GM23338 (cell line): Measurements from ENCODE around the gene NTF3.

ENCODE experiments used
- CTCF ChIP-seq, 2 experiments: fragments of 200-600 bp in 1 of 2; sonication (generic) in 1 of 2; conservative IDR thresholded peaks; 2 replicates each; pipeline versions ENCODE4 v1.5.1 to v1.6.1; 2016 to 2017; ENCODE audit warnings: antibody characterized with exemption in 2 of 2, low read depth in 2 of 2, mild to moderate bottlenecking in 2 of 2, moderate library complexity in 1 of 2
- EZH2 ChIP-seq: fragments of 200-600 bp; sonication (generic); IDR thresholded peaks from one replicate; pipeline ENCODE4 v1.8.0; 2017; ENCODE audit warnings: antibody characterized with exemption, mild to moderate bottlenecking, low read depth; ENCODE audit not compliant: unreplicated experiment
- EZH2phosphoT487 ChIP-seq: fragments of 200-600 bp; sonication (generic); IDR thresholded peaks from one replicate; pipeline ENCODE4 v1.8.1; 2018; ENCODE audit warnings: antibody characterized with exemption; ENCODE audit not compliant: unreplicated experiment
- POLR2AphosphoS5 ChIP-seq: IDR thresholded peaks from 2 replicates; pipeline ENCODE4 v1.6.1; 2016; ENCODE audit warnings: antibody characterized with exemption, low read depth
- REST ChIP-seq: IDR thresholded peaks from one replicate; pipeline ENCODE4 v1.6.1; 2018; ENCODE audit warnings: antibody characterized with exemption; ENCODE audit not compliant: unreplicated experiment
- STAT1 ChIP-seq: IDR thresholded peaks from one replicate; pipeline ENCODE4 v1.6.1; 2016; ENCODE audit warnings: antibody characterized with exemption; ENCODE audit not compliant: unreplicated experiment

- TF ChIP-seq REST, result no peak
- no peak for TF ChIP-seq CTCF (conservative IDR thresholded peaks at IDR 0.05; ENCODE audit: low read depth in 2 of 2)
- no peak for TF ChIP-seq POLR2AphosphoS5
- TF ChIP-seq EZH2phosphoT487, result no peak
- no peak for TF ChIP-seq EZH2
- TF ChIP-seq STAT1, result no peak
These were observed 86.9 kb downstream of the NTF3 start for GRCh38 chr12:5518584-5519365.
